ENCODE measurements around the gene ARMC5. TPM values are rescaled to one million over a fixed set of nuclear protein-coding genes. Genes with fewer than 3 reads are reported as not detected.

The ARMC5 gene
- total and polyA plus RNA-seq, 10 of the 15 experiments (the other 5 are each of a cell fraction or from before 2014, with no cell fraction given), result 0.06 to 13.2 (median 5.6) TPM

- 74% methylated on average over 17 of the region's 17 CpGs for WGBS (ENCODE audit: insufficient coverage, insufficient replicate concordance, low lambda C conversion rate, missing lambda C conversion rate)
- Histone ChIP-seq H4K20me1 (ENCODE audit: control insufficient read depth, insufficient read depth) (no peaks in the 10 kb centered on the region), H3K4me1 (ENCODE audit: control insufficient read depth, insufficient read depth, low read length) (0 out of 2 replicates have a peak, but pooled peaks cover 3% of the 10 kb centered on the region), H3K27me3 (replicated peaks in 1 of 2; ENCODE audit: control insufficient read depth in 2 of 2, insufficient read depth in 2 of 2, low read length in 1 of 2) (peaks cover 0 to 2% of the 10 kb centered on the region in 2 experiments; a peak in 3 of 4 replicates), H3K9me3 (replicated peaks; ENCODE audit: control insufficient read depth, insufficient read depth, low read length) (no peaks in the 10 kb centered on the region), H3K4me2 (ENCODE audit: control insufficient read depth, insufficient read depth) (no peak overlapping the region), H2AFZ (ENCODE audit: control insufficient read depth, low read depth, low read length) (no peak overlapping the region), H3K36me3 (ENCODE audit: control insufficient read depth in 2 of 2, insufficient read depth in 2 of 2, low read length in 1 of 2) (no peaks in the 10 kb centered on the region; a peak in 3 of 4 replicates), H3K4me3 (no peak overlapping the region), H3K9ac (ENCODE audit: control insufficient read depth, insufficient read depth, low read length) (no peak overlapping the region), H3K27ac (ENCODE audit: control insufficient read depth, insufficient read depth) (no peak overlapping the region), H3K79me2 (ENCODE audit: control insufficient read depth, insufficient read depth, low read length) (no peaks in the 10 kb centered on the region)
- FAIRE-seq (no peak), ATAC-seq (no peak), DNase-seq (ENCODE audit: low read depth, low spot score) (no peak)
- intact Hi-C loops (cut with micrococcal nuclease; ENCODE audit: unreplicated experiment) (no loop called here), in situ Hi-C loops (cut with MboI) (no loop called here)
- no peak for TF ChIP-seq ZNF274 (IDR thresholded peaks at IDR 0.05; ENCODE audit: insufficient read depth, insufficient read length)
- no peak for TF ChIP-seq NFYB (IDR thresholded peaks at IDR 0.05; ENCODE audit: insufficient read depth, low read depth, low read length)
- no peak for TF ChIP-seq RAD21 (IDR thresholded peaks at IDR 0.05; ENCODE audit: insufficient read depth, low read depth, low read length)
- no peak for TF ChIP-seq POLR2AphosphoS2 (IDR thresholded peaks at IDR 0.05; ENCODE audit: low read depth, low read length)
- no peak for TF ChIP-seq POLR2A (IDR thresholded peaks at IDR 0.05; ENCODE audit: low read depth, low read length)
- TF ChIP-seq TCF7 (IDR thresholded peaks at IDR 0.05; ENCODE audit: borderline replicate concordance), result no peak
- TF ChIP-seq POLR2AphosphoS5 (IDR thresholded peaks at IDR 0.05; ENCODE audit: low read length), result no peak
- TF ChIP-seq, protein P1, sequence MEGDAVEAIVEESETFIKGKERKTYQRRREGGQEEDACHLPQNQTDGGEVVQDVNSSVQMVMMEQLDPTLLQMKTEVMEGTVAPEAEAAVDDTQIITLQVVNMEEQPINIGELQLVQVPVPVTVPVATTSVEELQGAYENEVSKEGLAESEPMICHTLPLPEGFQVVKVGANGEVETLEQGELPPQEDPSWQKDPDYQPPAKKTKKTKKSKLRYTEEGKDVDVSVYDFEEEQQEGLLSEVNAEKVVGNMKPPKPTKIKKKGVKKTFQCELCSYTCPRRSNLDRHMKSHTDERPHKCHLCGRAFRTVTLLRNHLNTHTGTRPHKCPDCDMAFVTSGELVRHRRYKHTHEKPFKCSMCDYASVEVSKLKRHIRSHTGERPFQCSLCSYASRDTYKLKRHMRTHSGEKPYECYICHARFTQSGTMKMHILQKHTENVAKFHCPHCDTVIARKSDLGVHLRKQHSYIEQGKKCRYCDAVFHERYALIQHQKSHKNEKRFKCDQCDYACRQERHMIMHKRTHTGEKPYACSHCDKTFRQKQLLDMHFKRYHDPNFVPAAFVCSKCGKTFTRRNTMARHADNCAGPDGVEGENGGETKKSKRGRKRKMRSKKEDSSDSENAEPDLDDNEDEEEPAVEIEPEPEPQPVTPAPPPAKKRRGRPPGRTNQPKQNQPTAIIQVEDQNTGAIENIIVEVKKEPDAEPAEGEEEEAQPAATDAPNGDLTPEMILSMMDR (IDR thresholded peaks at IDR 0.05 in 2 of 3, conservative IDR thresholded peaks at IDR 0.05 in 1 of 3; ENCODE audit: control insufficient read depth in 2 of 3, extremely low read depth in 1 of 3, insufficient read depth in 1 of 3, low read depth in 3 of 3, low read length in 3 of 3), result no peak
- TF ChIP-seq GATAD2B (conservative IDR thresholded peaks at IDR 0.05; ENCODE audit: low read depth), result no peak
- no peak for TF ChIP-seq KAT2A (conservative IDR thresholded peaks at IDR 0.05; ENCODE audit: control insufficient read depth, low read depth, low read length)
- no peak for TF ChIP-seq CEBPZ (IDR thresholded peaks at IDR 0.05; ENCODE audit: low read depth, low read length)
- TF ChIP-seq CREM (IDR thresholded peaks at IDR 0.05; ENCODE audit: low read depth), result no peak
- TF ChIP-seq BMI1 (IDR thresholded peaks at IDR 0.05; ENCODE audit: borderline replicate concordance), result no peak
- no peak for TF ChIP-seq RELA (IDR thresholded peaks at IDR 0.05; ENCODE audit: borderline replicate concordance, partially characterized antibody)
- RAD21 ChIA-PET (ENCODE audit: unreplicated experiment), result no interaction called here
- POLR2A ChIA-PET, result interaction anchor here (0.6 kb wide), 1 partner anchor 483 kb away, joined by 3 read pairs; no protein-coding TSS in a partner anchor
- CTCF ChIA-PET, result interaction anchor here (1.6 kb wide), 1 partner anchor 15 kb away, joined by 3 read pairs; no protein-coding TSS in a partner anchor
- BruUV-seq (replicated peaks), result no TSS peak
- SMC1A ChIA-PET (ENCODE audit: uncharacterized antibody, unreplicated experiment), result no interaction called here
Measured at GRCh38 chr16:31485571-31485970, 26.3 kb downstream of the ARMC5 start.

Data from GM12878 (cell line).